ENCODE measurements around the gene SPON1. TPM values are rescaled to one million over a fixed set of nuclear protein-coding genes. Genes with fewer than 3 reads are reported as not detected.

Gene SPON1
- total RNA-seq, 1 donor from 2014 or later = under 0.01 TPM

DNA sequence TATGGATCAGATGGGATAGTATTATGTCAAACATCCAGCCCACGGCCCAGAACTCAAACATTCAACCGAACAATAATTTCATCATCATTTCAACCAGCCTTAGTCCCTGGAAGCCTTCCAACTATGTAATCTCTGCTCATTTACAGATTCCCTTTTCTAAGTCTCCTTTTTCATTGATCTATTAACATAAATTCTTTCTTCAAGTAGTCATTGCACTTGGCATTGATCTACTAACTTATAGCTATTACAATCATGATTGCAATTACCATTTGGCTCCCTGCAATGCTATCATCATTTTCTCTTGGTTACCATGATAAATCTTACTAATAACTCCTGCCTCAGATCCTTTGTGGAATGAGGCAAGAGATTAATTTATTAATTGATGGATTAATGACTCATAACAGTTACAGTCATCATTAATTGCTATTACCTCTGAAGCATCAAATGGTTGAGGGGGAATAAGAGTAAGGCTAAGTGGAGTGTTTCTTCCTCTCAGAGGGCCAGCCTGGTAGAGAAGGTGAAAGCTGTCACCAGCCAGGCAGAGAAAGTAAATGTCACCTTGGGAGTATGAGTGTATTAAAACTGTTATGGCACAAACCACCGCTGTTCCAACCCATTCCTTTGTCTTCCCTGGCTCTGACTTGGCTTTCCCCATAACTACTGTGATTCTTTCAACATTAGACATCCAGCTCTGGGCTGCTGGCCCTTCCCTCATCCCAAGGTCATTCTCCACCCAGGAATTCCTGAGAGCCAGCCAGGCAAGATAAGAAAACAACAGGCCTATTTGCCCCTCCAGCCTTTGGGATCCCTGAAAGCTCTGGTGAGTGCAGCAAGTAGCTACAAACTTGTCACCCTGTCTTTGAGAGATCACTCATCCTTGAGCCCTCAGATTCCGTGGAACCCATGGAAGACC lies 221.8 kb downstream of the SPON1 start:
- DNase-seq (ENCODE audit: low read depth in 2 of 2) = no peak

DNA sequence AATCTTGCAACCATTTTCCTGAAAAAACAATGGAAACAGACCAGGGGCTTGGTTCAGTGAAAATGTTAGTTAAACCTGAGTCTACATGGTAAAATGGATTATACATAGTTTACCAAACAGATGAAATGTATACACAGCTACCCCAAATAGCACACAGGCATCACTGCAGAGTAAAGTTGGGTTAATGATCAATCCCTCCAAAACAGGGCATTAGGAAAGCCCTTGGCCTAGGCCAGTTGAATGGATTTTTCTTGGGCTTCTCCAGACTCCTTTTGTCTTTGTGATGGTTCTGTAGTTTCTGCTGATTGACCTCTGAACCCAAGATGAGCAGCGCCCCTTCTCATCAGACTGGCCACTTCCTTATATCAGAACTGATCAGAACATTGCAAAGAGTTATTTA lies 222.9 kb downstream of the SPON1 start:
- no peak for DNase-seq (ENCODE audit: low read depth in 2 of 2)

DNA sequence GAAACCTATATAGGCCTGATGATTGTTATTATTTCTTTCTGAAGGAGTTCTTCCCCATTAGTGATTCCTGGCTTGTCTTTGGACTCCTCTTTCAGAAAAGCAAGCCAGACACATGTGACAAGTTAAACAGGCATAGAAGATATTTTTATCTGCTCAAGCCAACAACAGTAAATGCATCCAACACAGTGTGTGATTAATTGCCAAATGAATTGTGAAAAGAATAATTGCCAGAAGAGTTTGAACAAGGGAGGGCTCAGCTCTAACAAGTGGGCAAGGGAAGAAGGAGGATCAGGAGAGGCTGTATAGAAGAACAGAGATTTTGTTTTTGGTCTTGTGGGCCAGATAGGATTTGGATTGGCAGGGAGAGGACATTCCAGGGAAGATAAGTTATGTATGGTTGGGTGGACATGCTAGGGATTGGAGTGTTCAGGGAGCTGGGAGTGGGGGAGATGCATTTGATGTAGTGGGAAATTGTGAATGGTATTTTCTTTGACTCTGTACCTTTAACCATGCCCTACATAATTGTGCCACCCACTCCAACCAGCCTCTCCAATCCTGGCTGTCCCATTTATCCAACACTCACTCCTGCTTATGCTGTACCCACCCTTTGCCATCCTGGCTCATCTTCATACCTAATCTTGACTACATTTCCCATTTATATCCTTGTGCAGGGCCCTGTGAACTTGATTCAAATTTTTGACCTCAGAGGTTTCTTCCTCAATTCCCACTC lies 223.7 kb downstream of the SPON1 start:
- DNase-seq (ENCODE audit: low read depth in 2 of 2) = no peak

DNA sequence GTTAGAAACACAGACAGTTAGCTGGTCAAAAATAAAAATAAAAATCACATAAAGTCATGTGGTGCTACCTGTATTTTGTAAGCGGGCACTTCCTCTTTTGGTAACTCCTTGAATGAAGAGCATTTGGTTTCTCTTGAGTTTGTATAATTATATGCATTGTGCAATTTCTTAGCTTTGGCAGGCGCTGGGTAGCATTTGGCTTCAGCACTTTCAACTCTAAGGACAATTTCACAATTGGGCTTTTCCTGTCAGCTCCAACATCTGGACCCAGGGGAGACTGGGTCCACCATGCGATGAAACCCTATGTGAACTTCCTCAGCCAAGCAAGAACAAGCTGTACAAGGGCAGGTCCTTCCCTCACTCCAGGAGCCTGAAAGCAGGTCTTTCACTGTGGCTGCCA lies 227.4 kb downstream of the SPON1 start:
- no peak for DNase-seq (ENCODE audit: low read depth in 2 of 2)

DNA sequence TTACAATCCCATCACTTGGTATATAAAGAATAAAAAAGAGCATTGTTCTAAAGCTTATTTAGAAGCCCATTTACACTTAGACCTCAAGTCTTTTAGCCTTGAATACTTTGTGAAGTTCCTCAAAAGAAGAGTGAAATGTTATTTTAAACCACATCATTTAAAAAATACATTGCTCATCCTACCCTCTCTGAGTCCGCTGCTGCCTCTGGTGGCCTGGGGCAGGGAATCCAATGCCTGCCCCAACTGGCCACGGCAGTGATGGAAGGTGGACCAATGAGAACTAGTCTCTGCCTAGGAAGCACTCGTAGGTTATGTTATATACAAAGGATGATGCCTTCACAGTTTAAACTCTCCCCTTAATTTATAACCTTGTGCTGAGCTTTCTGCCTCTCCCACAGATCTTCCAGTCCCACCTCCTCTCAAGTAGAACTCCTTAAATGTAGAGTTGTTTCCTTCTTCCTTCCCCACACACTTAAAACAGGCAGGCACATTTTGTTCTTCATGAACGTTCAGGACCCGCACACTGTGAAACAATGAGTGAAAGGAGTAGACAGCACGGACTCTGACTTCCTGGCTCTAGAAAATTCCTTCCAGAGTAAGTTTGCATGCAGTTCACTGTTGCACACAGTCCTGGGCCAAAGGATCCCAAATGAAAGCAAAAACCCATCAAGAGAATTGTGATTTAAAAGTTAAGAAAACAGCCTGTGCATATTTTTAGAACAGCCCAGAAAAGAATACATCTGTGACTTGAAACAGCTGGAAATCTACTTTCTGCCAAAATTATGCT lies 228.7 kb downstream of the SPON1 start:
- DNase-seq (ENCODE audit: low read depth in 2 of 2) = no peak

DNA sequence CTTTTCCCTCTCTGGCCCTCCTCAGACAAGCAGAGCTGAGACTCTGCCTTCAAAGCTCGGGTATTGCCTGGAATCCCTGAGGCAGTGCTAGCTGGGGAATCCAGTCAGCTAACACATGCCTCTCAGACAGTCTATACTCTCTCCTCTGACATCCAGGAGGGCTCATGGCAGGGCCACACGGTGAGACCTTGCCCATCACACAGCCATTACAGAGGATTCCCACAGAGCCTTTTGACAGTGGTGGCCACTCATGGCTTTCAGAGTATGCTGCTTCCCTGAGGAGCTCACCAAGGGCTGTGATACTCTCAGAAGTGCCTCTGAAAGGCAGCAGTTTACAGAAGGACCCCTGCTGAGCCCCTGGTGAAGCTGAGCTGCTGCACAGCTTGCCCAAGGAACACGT lies 231.1 kb downstream of the SPON1 start:
- no peak for DNase-seq (ENCODE audit: low read depth in 2 of 2)

DNA sequence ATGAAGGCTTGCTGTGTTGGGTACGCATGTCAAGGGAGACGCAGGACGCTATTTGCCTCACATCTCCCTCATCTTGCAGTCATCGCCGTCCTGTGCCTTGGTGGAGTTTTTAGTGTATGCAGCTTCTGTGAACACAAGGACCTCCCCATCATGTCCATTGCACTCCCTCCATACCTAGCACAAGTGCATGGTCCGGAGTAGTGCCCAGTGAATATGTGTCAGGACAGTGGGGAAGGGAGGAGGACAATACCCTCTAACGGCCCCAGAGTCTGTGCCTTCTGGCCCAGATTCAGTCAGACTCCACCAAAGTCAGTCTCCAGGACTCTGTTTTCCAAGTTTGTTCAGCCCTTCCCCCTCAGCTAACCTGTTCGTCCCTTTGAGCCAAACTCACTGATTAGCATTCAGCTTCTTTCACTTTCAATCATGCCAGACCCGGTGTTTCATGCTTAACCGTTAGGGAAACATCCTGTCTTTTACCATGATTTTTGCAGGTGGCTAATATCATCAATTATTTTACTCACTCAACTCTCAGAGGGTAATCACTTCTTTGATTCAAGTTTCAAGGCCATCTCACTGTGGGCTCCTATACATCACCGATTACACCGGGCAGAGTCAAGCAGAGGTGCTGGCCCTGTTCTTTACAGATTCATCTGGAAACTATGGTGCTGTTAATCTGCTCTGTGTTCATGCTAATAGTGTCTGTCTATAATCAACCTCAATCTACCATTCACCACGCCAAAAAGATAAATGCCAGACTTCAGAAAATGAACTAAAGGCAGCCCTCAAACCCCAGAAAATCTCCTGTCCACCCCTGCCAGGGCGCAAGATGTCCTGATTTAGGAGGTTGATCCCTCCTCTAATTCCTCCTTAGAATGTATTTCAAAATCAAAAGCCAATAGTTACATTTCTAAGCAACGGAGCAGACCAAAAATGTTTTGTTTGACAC lies 240.0 kb downstream of the SPON1 start:
- no peak for DNase-seq (ENCODE audit: low read depth in 2 of 2)

DNA sequence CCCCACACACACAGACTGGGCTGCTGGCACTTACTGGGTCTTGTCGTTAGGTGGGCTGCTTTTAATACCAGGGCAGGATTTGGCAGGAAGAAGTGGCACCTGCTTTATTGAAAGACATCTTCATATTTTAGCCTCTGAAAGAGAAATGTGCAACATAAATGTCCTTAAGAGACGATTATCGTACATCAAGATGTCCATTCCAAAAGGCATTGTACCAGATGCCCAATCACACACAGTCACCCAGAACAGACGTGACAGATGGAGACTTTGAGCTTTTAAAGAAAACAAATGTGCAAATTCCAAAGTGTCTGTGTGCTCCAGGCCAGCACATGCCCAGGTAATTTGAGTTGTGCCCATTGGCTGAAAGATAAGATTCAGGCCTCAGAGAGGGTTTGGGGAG lies 240.8 kb downstream of the SPON1 start:
- DNase-seq (ENCODE audit: low read depth in 2 of 2) = no peak

DNA sequence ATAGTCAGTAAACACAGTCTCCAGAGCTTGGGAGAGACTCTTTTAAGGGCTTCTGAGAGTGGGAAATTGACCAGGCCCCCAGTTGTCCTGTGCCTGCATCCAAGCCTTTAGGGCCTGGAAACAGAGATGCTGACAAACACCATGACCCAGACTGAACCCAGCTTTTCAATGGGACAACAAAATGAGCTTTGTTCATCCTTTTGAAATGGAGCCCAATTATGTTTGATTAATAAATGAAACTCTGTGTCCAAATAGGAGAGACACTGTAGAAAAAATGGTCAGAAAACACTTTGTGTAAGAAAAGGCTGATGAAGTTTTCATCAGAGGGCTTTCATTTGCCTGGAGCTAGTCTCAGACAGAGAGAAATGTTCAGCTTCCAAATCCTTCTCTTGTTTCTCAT lies 250.5 kb downstream of the SPON1 start:
- DNase-seq (ENCODE audit: low read depth in 2 of 2) = no peak

DNA sequence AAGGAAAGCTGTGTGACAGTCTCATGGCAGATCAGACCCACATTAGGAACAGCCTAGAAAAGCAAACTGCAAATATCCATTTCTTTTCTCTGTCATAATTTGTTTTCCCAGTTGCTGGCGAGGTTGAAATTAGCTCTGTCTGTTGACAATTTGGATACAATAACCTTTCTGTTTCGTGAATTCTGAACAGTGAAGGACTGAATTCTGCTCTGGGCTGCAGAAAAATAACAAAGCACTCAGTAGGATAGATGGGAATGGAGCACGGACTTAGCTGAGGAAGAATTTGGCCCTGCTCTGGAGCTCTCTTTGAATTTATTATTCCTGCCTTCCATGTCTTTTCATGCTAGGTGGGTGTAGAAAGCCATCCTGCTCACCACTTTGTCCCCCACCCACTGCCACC lies 256.2 kb downstream of the SPON1 start:
- no peak for DNase-seq (ENCODE audit: low read depth in 2 of 2)

DNA sequence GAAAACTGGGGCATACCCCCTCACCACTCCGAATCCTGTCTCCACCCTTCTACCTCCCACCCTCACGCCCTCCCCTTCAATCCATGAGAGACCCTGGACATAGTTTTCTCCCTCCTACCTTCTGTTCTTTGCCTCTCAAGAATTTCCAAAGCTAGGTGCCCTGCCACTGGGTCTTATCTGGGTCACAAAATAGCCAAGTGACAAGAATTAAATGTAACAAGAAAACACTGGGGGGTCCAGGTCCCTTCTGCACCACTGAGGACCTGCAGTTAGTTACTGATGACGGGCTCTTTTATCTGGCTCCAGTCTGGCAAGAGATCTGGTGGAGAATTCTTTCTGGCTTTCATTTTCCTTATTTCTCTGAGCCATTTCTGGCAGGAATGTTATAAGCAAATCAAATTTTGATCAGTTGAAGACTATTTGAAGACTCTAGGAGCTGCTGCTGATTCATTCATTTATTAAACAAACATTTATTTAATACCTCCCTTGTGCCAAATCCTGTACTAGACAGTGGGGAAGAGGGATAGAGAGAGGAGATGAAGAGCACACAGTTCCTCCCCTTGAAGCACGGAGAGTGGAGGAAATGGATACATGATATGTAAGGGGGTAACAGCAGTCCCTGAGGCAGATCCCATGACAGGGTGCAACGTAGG lies 261.2 kb downstream of the SPON1 start:
- no peak for DNase-seq (ENCODE audit: low read depth in 2 of 2)

DNA sequence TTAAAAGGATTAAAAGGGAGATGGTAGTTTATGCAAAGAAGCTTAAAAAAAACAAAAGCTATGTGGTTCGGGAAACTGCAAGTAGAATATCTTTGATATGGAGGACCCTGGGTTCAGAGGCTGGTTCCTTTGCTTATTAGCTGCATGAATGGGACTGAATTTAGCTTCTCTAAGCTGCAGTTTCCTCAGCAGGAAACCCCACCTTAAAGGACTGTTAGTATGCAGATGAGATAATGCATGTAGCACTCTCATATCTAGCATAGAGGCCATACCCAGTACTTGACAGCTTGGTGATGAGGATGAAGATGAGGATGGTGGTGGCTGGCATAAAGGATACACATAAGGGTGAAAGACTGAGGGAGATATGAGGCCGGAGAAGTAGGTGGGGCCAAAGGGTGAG lies 261.9 kb downstream of the SPON1 start:
- DNase-seq (ENCODE audit: low read depth in 2 of 2) = no peak

DNA sequence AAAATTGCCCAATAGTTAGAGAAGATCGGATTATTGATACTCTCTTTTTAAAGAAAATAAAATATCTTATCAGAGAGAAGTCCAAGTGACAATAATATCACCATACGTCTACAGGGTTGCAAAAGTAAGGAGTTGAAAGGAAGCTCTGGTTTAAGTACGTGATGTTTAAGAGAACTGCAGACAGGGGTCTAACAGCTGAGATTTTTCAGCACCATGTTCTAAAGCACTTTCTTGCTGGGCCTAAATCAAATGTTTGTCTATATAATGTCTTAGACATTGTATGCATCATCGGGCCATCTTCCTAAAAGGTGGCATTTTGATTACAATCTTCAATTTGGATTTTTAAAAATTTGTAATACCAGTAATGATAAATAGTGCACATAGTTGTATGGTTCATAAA lies 263.1 kb downstream of the SPON1 start:
- DNase-seq (ENCODE audit: low read depth in 2 of 2) = no peak

DNA sequence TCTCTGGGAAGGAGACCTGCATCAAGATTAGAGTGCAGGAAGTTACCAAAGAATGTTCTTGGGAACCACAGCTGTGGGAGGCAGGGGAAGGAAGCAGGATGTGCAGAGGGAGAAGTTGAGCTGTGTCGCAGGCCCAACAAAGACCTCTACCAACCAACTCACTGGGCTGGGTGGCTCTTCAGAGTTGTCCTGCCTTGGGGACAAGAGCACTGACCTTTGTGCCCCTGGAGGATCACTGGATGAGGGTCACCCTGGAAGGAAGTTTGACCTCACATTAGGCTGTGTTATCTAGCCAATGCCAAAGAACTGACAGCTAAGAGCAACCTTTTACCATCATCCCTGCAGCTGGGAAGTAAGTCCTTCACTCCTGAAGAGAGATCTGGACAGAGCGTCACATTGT lies 265.8 kb downstream of the SPON1 start:
- no peak for DNase-seq (ENCODE audit: low read depth in 2 of 2)

DNA sequence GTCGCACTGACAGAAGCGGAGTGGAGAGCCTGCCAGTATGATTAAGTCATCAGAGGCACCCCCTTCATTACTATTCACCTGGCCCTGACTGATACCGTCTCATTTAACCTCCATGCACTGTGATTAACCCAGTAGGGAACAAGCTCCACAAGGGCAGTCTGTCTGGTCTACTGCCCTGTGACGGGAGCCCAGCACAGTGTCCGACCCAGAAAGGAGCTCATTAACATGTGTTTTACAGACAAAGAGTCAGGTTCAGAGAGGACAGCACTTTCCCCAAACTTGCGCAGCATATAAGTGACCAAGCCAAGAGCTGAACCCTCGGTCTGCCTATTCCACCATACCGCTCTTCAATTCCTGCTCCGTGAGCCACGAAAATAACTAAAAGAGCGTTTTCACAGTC lies 266.9 kb downstream of the SPON1 start:
- DNase-seq (ENCODE audit: low read depth in 2 of 2) = no peak

DNA sequence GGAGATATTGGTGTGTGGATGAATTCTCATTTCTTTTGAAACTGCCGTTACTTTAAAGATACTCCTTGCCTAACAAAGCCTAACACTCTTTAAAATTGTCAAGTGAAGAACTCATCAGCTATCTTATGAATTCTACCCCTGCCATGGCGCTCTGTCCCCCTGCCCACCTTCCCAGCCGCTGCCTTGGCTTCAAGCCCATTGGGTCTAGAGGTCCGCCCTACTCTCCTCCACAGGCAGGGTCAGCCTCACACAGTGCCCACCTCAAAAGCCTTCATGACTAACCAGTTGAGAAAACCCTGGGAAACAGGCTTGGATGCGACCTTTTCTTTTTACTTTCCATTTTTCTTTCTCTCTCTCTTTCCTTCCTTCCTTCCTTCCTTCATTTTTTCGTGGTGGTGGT lies 267.9 kb downstream of the SPON1 start:
- no peak for DNase-seq (ENCODE audit: low read depth in 2 of 2)

DNA sequence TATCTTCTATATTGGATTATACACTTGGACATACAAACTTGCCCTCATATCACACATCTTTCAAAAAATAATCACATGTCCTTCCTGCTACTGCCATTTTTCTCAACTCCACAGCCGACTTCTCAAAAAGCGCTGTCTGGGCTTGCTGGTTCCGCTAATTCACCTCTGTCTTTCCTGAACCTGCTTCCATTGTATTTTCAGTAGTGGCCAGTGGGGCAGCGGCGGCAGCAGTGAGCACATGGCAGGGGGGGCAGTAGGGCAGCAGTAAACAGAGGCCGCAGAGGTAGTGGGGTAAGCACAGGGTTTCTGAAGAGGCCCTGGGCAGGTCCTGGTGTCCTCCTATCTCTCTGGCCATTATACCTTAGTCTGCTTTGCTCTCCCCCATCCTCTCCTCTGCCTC lies 270.1 kb downstream of the SPON1 start:
- DNase-seq (ENCODE audit: low read depth in 2 of 2) = no peak

DNA sequence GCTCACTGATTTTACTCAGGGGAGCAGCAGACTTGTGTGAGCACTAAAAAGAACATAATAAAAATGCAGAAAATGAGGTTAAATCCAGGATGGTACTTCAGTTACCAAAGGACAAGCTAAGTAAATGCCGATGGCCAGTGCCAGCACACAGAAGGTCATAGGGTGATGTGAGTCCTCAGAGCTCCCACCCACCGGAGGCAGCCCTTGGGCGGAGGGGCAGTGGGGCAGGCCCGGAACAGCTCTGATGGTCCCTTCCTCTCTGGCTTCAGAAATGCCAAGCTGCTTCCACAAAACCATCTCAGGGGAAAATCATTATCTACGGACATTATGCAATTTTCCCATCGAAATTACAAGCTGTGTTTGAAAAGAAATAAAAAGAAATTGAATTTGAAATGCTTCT lies 271.9 kb downstream of the SPON1 start:
- DNase-seq (ENCODE audit: low read depth in 2 of 2) = no peak

DNA sequence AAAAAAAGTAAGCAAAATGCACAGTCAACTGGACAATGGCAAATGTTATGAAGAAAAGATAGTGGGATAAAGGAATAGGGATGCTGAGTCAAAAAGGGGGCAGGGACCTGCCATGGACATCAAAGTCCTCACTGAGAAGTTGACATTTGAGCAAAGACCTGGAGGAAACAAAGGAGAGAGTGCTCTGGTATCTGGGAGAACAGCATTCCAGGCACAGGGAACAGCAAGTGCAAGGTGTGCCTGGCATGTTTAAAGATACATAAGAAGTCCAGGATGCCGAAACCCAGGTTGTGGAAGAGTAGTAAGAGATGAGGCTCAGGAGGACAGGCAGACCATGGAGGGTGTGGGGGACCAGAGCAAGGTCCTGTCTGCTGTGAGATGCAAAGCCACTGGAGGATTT lies 273.2 kb downstream of the SPON1 start:
- DNase-seq (ENCODE audit: low read depth in 2 of 2) = no peak

DNA sequence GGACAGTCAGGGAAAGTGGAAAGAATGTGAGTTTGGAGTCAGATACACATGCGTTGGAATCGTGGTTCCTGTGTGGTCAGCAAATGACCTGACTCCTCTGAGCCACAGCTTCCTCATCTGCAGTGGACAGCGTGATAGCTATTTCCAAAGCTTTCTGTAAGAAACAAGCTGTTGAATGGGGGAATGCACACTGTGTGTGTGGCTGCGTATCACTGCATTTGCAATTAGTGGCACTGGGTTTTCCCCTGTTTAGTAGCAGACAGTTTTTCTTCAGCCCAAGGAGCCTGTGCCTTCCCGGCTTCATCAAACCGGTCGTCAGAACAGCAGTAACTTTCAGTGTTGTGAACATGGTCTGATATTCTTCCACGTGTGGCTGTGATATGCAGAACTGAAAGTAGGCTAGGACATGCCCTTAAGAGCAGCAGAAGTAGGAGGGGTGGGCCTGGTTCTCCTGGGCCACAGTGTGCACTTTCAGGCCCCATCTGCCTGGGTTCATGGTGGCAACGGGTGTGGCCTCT lies 275.0 kb downstream of the SPON1 start:
- no peak for DNase-seq (ENCODE audit: low read depth in 2 of 2)

Data from dermis microvascular lymphatic vessel endothelial cell (primary cell).